Adrenal gland (tissue), 12 donors: ENCODE results near the gene AMBP. TPM values are rescaled to one million over a fixed set of nuclear protein-coding genes. Genes with fewer than 3 reads are reported as not detected.

Experiments used
- DNase-seq, 7 donors: peaks; one replicate each; pipeline ENCODE4 v3.0.0-alpha.2; 2019 to 2020
- H3K27ac ChIP-seq, 5 donors: fragments of 200-600 bp; sonication (generic) in 4 of 5; 1 replicate in 3 of 5; 2 replicates in 2 of 5; pipeline versions ENCODE4 v1.5.1 to v1.8.0; 2016 to 2020; ENCODE audit warnings: mild to moderate bottlenecking in 1 of 5
- H3K27me3 ChIP-seq: fragments of 200-600 bp; 2 replicates; pipeline ENCODE4 v1.8.0; 2021
- H3K36me3 ChIP-seq, 2 donors: fragments of 200-600 bp; replicated peaks in 1 of 2; 1 replicate in 1 of 2; 2 replicates in 1 of 2; pipeline versions ENCODE4 v1.5.1 to v1.8.0; 2018 to 2022
- H3K4me1 ChIP-seq, 2 donors: fragments of 200-600 bp; replicated peaks in 1 of 2; 1 replicate in 1 of 2; 2 replicates in 1 of 2; pipeline versions ENCODE4 v1.5.1 to v1.8.0; 2018 to 2021
- H3K4me3 ChIP-seq, 4 donors: fragments of 200-600 bp; sonication (generic) in 3 of 4; one replicate each; pipeline ENCODE4 v1.5.1; 2016 to 2018
- H3K9me3 ChIP-seq, 3 donors: fragments of 200-600 bp; sonication (generic) in 1 of 3; replicated peaks in 1 of 3; 1 replicate in 2 of 3; 2 replicates in 1 of 3; pipeline versions ENCODE4 v1.5.1 to v1.8.0; 2016 to 2021
- POLR2A ChIP-seq, 2 donors: fragments of 450-650 bp; IDR thresholded peaks; one replicate each; pipeline ENCODE4 v1.6.1; 2017; ENCODE audit warnings: antibody characterized with exemption in 2 of 2, mild to moderate bottlenecking in 2 of 2, moderate library complexity in 1 of 2
- WGBS, 4 donors: extraction: QIAGEN DNeasy Blood & Tissue Kit in 2 of 4; methylation state at CpG; one replicate each; pipeline versions ENCODE4 v1.1.5 to v1.1.7; 2013 to 2017; 5-methylcytosine and 5-hydroxymethylcytosine counted together
- intact Hi-C, 2 donors: fragments of 100-400 bp; cut with DNase I; formaldehyde crosslinking; loops; one replicate each; pipeline versions ENCODE4 v1.14.1 to v1.15.0; 2022 to 2023
- polyA plus RNA-seq, 3 donors: library from polyadenylated mRNA; stranded (reverse); fragments of 200-250 nt in 2 of 3; fragments of 350-450 nt in 1 of 3; fragmentation: Illumina TruSeq in 1 of 3; extraction: RNeasy Lipid Tissue Mini Kit (QIAGEN cat#74804) in 1 of 3; gene quantifications; one replicate each; pipeline ENCODE4 v1.2.3, GENCODE V29; 2013 to 2014
- total RNA-seq, 9 donors: library from RNA; depleted of rRNA in 4 of 9; stranded (reverse); fragments of >200 nt in 4 of 9; fragments of 120-200 nt in 1 of 9; fragmentation: NEBNext Ultra II Directional in 1 of 9; extraction: Animal tissue kit (Norgen Biotek cat#: 25700) in 1 of 9; gene quantifications; one replicate each; pipeline versions ENCODE4 v1.1.0 to v1.2.4, GENCODE V29; 2013 to 2023
- TF ChIP-seq, protein P1 (sequence below), 6 experiments: fragments of 450-650 bp in 4 of 6; fragments of 200-600 bp in 2 of 6; sonication (generic) in 1 of 6; IDR thresholded peaks; 1 replicate in 5 of 6; 2 replicates in 1 of 6; pipeline versions ENCODE4 v1.5.1 to v1.8.0; 2016 to 2021; ENCODE audit warnings: antibody characterized with exemption in 6 of 6, mild to moderate bottlenecking in 2 of 6, moderate library complexity in 1 of 6
- donor health status: healthy with polysubstance abuse.
- donor health status: Bipolar disorder and iron deficiency.
- donor health status: DM: yes; HTN: yes; CAD: no.
- donor health status: DM: no; HTN: no; CAD: no.
- donor health status: DM: no; HTN: no; CAD: no.
- donor health status: DM: yes; HTN: yes; CAD: no.

Gene AMBP
- total and polyA plus RNA-seq, 12 donors, result 0.17 to 2.8 (median 0.44) TPM; not detected in 5

DNA sequence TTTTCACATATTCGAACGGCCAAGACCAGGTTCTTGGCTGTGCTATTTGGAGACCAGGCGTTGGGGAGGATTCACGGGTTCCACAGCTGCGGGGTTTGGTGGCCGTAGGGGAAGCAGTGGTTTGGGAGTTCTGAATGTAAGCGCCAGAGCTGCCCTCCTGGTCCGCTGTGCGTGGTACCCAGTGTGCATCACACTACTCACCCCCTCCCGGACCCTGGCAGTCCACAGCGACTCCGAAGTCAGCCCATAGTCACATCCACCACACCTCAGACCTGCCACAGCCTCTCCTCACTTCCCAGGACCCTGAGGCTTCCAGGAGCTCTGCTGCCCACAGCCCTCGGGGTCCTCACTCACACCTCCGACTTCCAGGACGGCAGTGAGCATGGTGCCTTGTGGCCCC is 26.8 kb downstream of the AMBP start:
- intact Hi-C loops, result no loop called here
- Histone ChIP-seq H3K4me3 (no peak overlapping the region), H3K27me3 (no peaks in the 10 kb centered on the region), H3K36me3 (peaks cover 0 to 33% of the 10 kb centered on the region in 2 donors), H3K4me1 (no peaks in the 10 kb centered on the region), H3K27ac (no peak overlapping the region), H3K9me3 (no peaks in the 10 kb centered on the region)
- 94 to 96% (median 95%) methylated on average over 11 to 15 of the region's 15 CpGs for WGBS, 4 donors
- peak in 1 of 7 donors; percentile 6 for DNase-seq
- TF ChIP-seq POLR2A (IDR thresholded peaks at IDR 0.05), result no peak
- TF ChIP-seq, protein P1, sequence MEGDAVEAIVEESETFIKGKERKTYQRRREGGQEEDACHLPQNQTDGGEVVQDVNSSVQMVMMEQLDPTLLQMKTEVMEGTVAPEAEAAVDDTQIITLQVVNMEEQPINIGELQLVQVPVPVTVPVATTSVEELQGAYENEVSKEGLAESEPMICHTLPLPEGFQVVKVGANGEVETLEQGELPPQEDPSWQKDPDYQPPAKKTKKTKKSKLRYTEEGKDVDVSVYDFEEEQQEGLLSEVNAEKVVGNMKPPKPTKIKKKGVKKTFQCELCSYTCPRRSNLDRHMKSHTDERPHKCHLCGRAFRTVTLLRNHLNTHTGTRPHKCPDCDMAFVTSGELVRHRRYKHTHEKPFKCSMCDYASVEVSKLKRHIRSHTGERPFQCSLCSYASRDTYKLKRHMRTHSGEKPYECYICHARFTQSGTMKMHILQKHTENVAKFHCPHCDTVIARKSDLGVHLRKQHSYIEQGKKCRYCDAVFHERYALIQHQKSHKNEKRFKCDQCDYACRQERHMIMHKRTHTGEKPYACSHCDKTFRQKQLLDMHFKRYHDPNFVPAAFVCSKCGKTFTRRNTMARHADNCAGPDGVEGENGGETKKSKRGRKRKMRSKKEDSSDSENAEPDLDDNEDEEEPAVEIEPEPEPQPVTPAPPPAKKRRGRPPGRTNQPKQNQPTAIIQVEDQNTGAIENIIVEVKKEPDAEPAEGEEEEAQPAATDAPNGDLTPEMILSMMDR (IDR thresholded peaks at IDR 0.05), result no peak

DNA sequence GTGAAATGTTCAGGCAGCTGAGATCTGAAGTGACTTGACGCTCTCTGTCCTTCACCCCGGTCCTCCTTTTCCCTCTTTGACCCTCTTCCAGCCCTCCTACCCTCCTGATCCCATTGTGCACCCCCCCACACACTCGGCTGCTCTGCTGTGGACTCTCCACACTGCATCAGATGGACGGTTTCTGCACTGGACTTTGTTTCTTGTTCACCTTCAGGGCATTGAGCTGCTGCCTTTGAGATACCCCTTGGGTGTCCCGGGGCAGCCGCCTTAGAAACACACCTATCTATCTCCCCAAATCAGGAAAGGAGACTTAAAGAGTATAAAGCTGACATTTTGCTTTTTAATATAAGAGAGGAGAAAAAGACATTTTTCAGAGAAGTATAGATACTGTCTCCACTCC is 27.5 kb downstream of the AMBP start:
- no peaks in the 10 kb centered on the region for H3K9me3 ChIP-seq
- WGBS, 4 donors, result 90 to 94% (median 91%) methylated on average over 6 of the region's 6 CpGs
- H3K27ac ChIP-seq, result no peak overlapping the region
- no peak overlapping the region for H3K4me3 ChIP-seq
- intact Hi-C loops, result no loop called here
- DNase-seq, result peak in 1 of 7 donors; percentile 6
- TF ChIP-seq, protein P1 (IDR thresholded peaks at IDR 0.05), result no peak
- TF ChIP-seq POLR2A (IDR thresholded peaks at IDR 0.05), result no peak
- H3K36me3 ChIP-seq, result peaks cover 0 to 33% of the 10 kb centered on the region in 2 donors
- no peaks in the 10 kb centered on the region for H3K27me3 ChIP-seq
- H3K4me1 ChIP-seq, result no peaks in the 10 kb centered on the region

DNA sequence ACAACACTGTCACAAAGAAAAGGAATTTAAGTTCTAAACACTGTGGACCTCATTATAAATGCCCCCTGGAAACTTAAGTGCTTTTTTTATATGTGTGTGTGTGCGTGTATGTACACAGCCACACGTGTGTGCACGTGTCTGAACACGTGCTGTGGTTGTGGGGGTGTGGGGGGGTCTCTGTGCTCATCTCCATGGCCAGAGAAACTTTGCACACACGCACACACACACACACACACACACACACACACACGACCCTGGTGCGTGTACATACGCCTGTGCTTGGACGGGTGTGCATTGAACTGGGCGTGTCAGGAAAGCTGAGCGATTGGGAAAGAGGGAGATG is 27.9 kb downstream of the AMBP start:
- peaks cover 0 to 33% of the 10 kb centered on the region in 2 donors for H3K36me3 ChIP-seq
- 89 to 90% (median 89%) methylated on average over 11 of the region's 11 CpGs for WGBS, 4 donors
- TF ChIP-seq, protein P1 (IDR thresholded peaks at IDR 0.05), result no peak
- no peak for TF ChIP-seq POLR2A (IDR thresholded peaks at IDR 0.05)
- intact Hi-C loops, result no loop called here
- no peak for DNase-seq
- H3K4me1 ChIP-seq, result no peaks in the 10 kb centered on the region
- no peaks in the 10 kb centered on the region for H3K9me3 ChIP-seq
- no peaks in the 10 kb centered on the region for H3K27me3 ChIP-seq
- no peak overlapping the region for H3K27ac ChIP-seq
- no peak overlapping the region for H3K4me3 ChIP-seq

DNA sequence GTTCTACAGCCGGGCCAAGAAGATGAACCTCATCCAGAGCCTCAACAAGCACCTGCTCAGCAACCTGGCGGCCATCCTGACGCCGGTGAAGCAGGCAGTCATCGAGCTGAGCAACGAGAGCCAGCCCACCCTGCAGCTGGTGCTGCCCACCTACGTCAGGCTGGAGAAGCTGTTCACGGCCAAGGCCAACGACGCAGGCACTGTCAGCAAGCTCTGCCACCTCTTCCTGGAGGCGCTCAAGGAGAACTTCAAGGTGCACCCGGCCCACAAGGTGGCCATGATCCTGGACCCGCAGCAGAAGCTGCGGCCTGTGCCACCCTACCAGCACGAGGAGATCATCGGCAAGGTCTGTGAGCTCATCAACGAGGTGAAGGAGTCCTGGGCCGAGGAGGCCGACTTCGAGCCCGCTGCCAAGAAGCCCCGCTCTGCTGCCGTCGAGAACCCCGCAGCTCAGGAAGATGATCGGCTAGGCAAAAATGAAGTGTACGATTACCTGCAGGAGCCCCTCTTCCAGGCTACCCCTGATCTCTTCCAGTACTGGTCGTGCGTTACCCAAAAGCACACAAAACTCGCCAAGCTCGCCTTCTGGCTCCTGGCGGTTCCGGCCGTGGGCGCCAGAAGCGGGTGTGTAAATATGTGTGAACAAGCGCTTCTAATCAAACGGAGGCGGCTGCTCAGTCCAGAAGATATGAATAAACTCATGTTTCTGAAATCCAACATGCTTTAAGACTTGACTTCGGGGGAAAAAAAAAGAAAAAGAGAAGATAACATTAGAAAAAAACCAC is 28.5 kb downstream of the AMBP start:
- peaks cover 0 to 33% of the 10 kb centered on the region in 2 donors for H3K36me3 ChIP-seq
- no peak overlapping the region for H3K27ac ChIP-seq
- no peaks in the 10 kb centered on the region for H3K9me3 ChIP-seq
- DNase-seq, result peak in 2 of 7 donors; percentile 13 to 27
- WGBS, 4 donors, result 94 to 95% (median 95%) methylated on average over 15 to 40 of the region's 40 CpGs
- intact Hi-C loops, result no loop called here
- H3K4me1 ChIP-seq, result no peaks in the 10 kb centered on the region
- TF ChIP-seq, protein P1 (IDR thresholded peaks at IDR 0.05), result no peak
- no peak for TF ChIP-seq POLR2A (IDR thresholded peaks at IDR 0.05)
- no peak overlapping the region for H3K4me3 ChIP-seq
- no peaks in the 10 kb centered on the region for H3K27me3 ChIP-seq
